Hepatocyte (in vitro differentiated cells): ENCODE measurements around the gene SCRG1.

Source experiments
- CTCF ChIP-seq: fragments of 200-600 bp; sonication (generic); IDR thresholded peaks from 2 replicates; pipeline ENCODE4 v1.5.1; 2016; ENCODE audit warnings: antibody characterized with exemption, mild to moderate bottlenecking; ENCODE audit not compliant: poor library complexity
- EZH2 ChIP-seq: fragments of 200-600 bp; sonication (generic); IDR thresholded peaks from 2 replicates; pipeline ENCODE4 v1.6.1; 2016; ENCODE audit warnings: antibody characterized with exemption, mild to moderate bottlenecking, borderline replicate concordance
- EZH2phosphoT487 ChIP-seq: fragments of 200-600 bp; sonication (generic); IDR thresholded peaks from one replicate; pipeline ENCODE4 v1.6.1; 2018; ENCODE audit warnings: antibody characterized with exemption, mild to moderate bottlenecking, low read depth, moderate library complexity; ENCODE audit not compliant: unreplicated experiment, severe bottlenecking

- TF ChIP-seq CTCF (no peak), EZH2 (no peak), EZH2phosphoT487 (no peak)
Measured at GRCh38 chr4:173370477-173371291, 28.2 kb downstream of the SCRG1 start, which contains the start of gene SAP30.
